NOMO-1 treated with DMSO at 0.1 percent for 48 hours (cell line): ENCODE measurements around the gene DGKD.

Source experiments
- DNase-seq: peaks from one replicate; lab custom pipeline; 2025; ENCODE audit not compliant: unreplicated experiment; lab: John Stamatoyannopoulos, UW

Gene DGKD

GRCh38 chr2:233338812-233339368, 15.4 kb upstream of the DGKD start:
- no peak for DNase-seq

GRCh38 chr2:233339427-233339826, 14.9 kb upstream of the DGKD start:
- peak; percentile 77 for DNase-seq

GRCh38 chr2:233341296-233341695, 13.0 kb upstream of the DGKD start:
- DNase-seq: no peak

GRCh38 chr2:233342301-233342700, 12.0 kb upstream of the DGKD start:
- DNase-seq: no peak

GRCh38 chr2:233343171-233343705, 11.1 kb upstream of the DGKD start:
- peak; percentile 8 for DNase-seq

- no peak for DNase-seq
These were observed 7.9 kb upstream of the DGKD start for GRCh38 chr2:233346376-233346775.

- no peak for DNase-seq
These were observed 7.4 kb upstream of the DGKD start for GRCh38 chr2:233346930-233347329.

GRCh38 chr2:233349005-233349998, 5.0 kb upstream of the DGKD start:
- DNase-seq: peak; percentile 70

GRCh38 chr2:233350708-233351107, 3.6 kb upstream of the DGKD start:
- peak; percentile 69 for DNase-seq

- peak; percentile 66 for DNase-seq
These were observed 2.9 kb upstream of the DGKD start for GRCh38 chr2:233351423-233351822.

- DNase-seq: no peak
These were observed 2.0 kb upstream of the DGKD start for GRCh38 chr2:233352141-233352842.

GRCh38 chr2:233353101-233353768, 1.1 kb upstream of the DGKD start:
- no peak for DNase-seq

- no peak for DNase-seq
These were observed 218 bp downstream of the DGKD start for GRCh38 chr2:233354500-233354924.

GRCh38 chr2:233354971-233355574, 779 bp downstream of the DGKD start:
- DNase-seq: no peak

GRCh38 chr2:233355916-233356315, 1.6 kb downstream of the DGKD start:
- no peak for DNase-seq

GRCh38 chr2:233356546-233357308, 2.4 kb downstream of the DGKD start:
- DNase-seq: no peak

- DNase-seq: peak; percentile 84
These were observed 4.0 kb downstream of the DGKD start for GRCh38 chr2:233358335-233358734.

GRCh38 chr2:233358947-233359346, 4.7 kb downstream of the DGKD start:
- peak; percentile 10 for DNase-seq

GRCh38 chr2:233359823-233360222, 5.5 kb downstream of the DGKD start:
- no peak for DNase-seq

GRCh38 chr2:233360771-233361176, 6.5 kb downstream of the DGKD start:
- DNase-seq: no peak
